Lung (tissue), 12 donors: Measurements from ENCODE around the gene FLOT1. TPM values are rescaled to one million over a fixed set of nuclear protein-coding genes. Genes with fewer than 3 reads are reported as not detected.

Source experiments
- ATAC-seq: fragments of 200-7000 bp; cut with Tn5 transposase; one replicate; pipeline ENCODE4 v1.9.1; 2020; ENCODE audit warnings: moderate number of reproducible peaks; ENCODE audit not compliant: insufficient read depth, low FRiP score
- DNase-seq, 3 donors: peaks; one replicate each; pipeline ENCODE4 v3.0.0-alpha.2; 2013 to 2017
- H3K27ac ChIP-seq, 2 donors: one replicate each; pipeline ENCODE4 v1.5.1; 2013; ENCODE audit warnings: mild to moderate bottlenecking in 2 of 2, moderate library complexity in 2 of 2, control low read depth in 1 of 2, inconsistent platforms in 1 of 2, low read depth in 1 of 2, low read length in 1 of 2
- H3K27me3 ChIP-seq, 3 donors: one replicate each; pipeline ENCODE4 v1.5.1; 2013; ENCODE audit warnings: low read length in 2 of 3; ENCODE audit not compliant: control insufficient read depth in 3 of 3, insufficient read depth in 3 of 3
- H3K36me3 ChIP-seq, 4 donors: one replicate each; pipeline ENCODE4 v1.5.1; 2013; ENCODE audit warnings: low read length in 4 of 4, mild to moderate bottlenecking in 1 of 4, moderate library complexity in 1 of 4; ENCODE audit not compliant: control insufficient read depth in 4 of 4, insufficient read depth in 4 of 4
- H3K4me1 ChIP-seq, 5 donors: one replicate each; pipeline ENCODE4 v1.5.1; 2013; ENCODE audit warnings: low read length in 5 of 5, mild to moderate bottlenecking in 2 of 5, moderate library complexity in 1 of 5; ENCODE audit not compliant: control insufficient read depth in 5 of 5, insufficient read depth in 5 of 5
- H3K4me3 ChIP-seq: one replicate; pipeline ENCODE4 v1.5.1; 2013; ENCODE audit warnings: mild to moderate bottlenecking, control low read depth, moderate library complexity
- H3K9ac ChIP-seq, 2 donors: one replicate each; pipeline ENCODE4 v1.5.1; 2013; ENCODE audit warnings: low read length in 2 of 2, control low read depth in 1 of 2; ENCODE audit not compliant: insufficient read depth in 1 of 2
- H3K9me3 ChIP-seq, 4 donors: one replicate each; pipeline ENCODE4 v1.5.1; 2013; ENCODE audit warnings: low read length in 3 of 4, mild to moderate bottlenecking in 1 of 4, moderate library complexity in 1 of 4; ENCODE audit not compliant: control insufficient read depth in 4 of 4, insufficient read depth in 3 of 4
- CTCF ChIP-seq: IDR thresholded peaks from 2 replicates; pipeline ENCODE4 v1.5.1; 2012; ENCODE audit warnings: mild to moderate bottlenecking; ENCODE audit errors: control extremely low read depth, extremely low read depth
- WGBS, 2 donors: extraction: QIAGEN DNeasy Blood & Tissue Kit; methylation state at CpG; one replicate each; pipeline ENCODE4 v1.1.7; 2013; 5-methylcytosine and 5-hydroxymethylcytosine counted together
- polyA plus RNA-seq, 2 donors: library from polyadenylated mRNA; stranded (reverse); fragments of 200-250 nt; gene quantifications; one replicate each; pipeline ENCODE4 v1.2.1, GENCODE V29; 2013
- total RNA-seq, 2 donors: library from RNA; depleted of rRNA in 1 of 2; stranded (reverse); fragments of >200 nt in 1 of 2; gene quantifications; one replicate each; pipeline ENCODE4 v1.2.1, GENCODE V29; 2014 to 2021
- donor health status: control.
- donor health status: control.
- donor health status: Bipolar disorder and iron deficiency.
- donor health status: healthy.
- donor health status: DM: yes; HTN: yes; CAD: no.

The FLOT1 gene
- total and polyA plus RNA-seq, 4 donors, result 88.0 to 474 (median 188) TPM

GRCh38 chr6:30690403-30691207, 51.9 kb downstream of the FLOT1 start, which contains the start of gene NRM:
TSS of gene NRM (minus strand) at chr6:30690984. CDS start at chr6:30690974, 10 bp downstream.
- H3K36me3 ChIP-seq, result peaks cover 0 to 2% (median under 1%) of the 10 kb centered on the region in 4 donors
- TF ChIP-seq CTCF, result no peak
- H3K4me3 ChIP-seq, result peak within 1 kb of the TSS; percentile 50
- peak within 1 kb of the TSS in 1 of 2 donors; percentile 84 for H3K9ac ChIP-seq
- H3K9me3 ChIP-seq, result no peaks in the 10 kb centered on the region
- ATAC-seq, result peak; percentile 45
- WGBS, 2 donors, result 1% methylated on average over 34 to 40 of the region's 40 CpGs
- H3K27me3 ChIP-seq, result no peaks in the 10 kb centered on the region
- H3K27ac ChIP-seq, result peak within 1 kb of the TSS; percentile 81 to 82
- peaks cover 0 to 43% (median 18%) of the 10 kb centered on the region in 5 donors for H3K4me1 ChIP-seq
- peak; percentile 94 to 95 (median 94) for DNase-seq

GRCh38 chr6:30689985-30690384, 52.5 kb downstream of the FLOT1 start:
- WGBS, 2 donors, result 22 to 36% methylated on average over 4 of the region's 4 CpGs
- no peaks in the 10 kb centered on the region for H3K9me3 ChIP-seq
- DNase-seq (no peak), ATAC-seq (no peak)
- no peaks in the 10 kb centered on the region for H3K27me3 ChIP-seq
- H3K4me1 ChIP-seq, result peaks cover 0 to 50% (median 21%) of the 10 kb centered on the region in 5 donors
- peak overlapping the region; percentile 19 for H3K4me3 ChIP-seq
- peak overlapping the region in 1 of 2 donors; percentile 71 for H3K9ac ChIP-seq
- TF ChIP-seq CTCF, result no peak
- H3K36me3 ChIP-seq, result peaks cover 0 to 7% (median 1%) of the 10 kb centered on the region in 4 donors
- H3K27ac ChIP-seq, result peak overlapping the region; percentile 81 to 82

- no peaks in the 10 kb centered on the region for H3K27me3 ChIP-seq
- 91 to 95% methylated on average over 11 of the region's 11 CpGs for WGBS, 2 donors
- peak overlapping the region in 1 of 2 donors; percentile 98 for H3K27ac ChIP-seq
- peaks cover 0 to 9% (median 2%) of the 10 kb centered on the region in 4 donors for H3K36me3 ChIP-seq
- H3K4me1 ChIP-seq, result peaks cover 0 to 55% (median 24%) of the 10 kb centered on the region in 5 donors
- ATAC-seq (no peak), DNase-seq (no peak)
- no peak overlapping the region for H3K9ac ChIP-seq
- no peaks in the 10 kb centered on the region for H3K9me3 ChIP-seq
- no peak for TF ChIP-seq CTCF
- no peak overlapping the region for H3K4me3 ChIP-seq
Measured at GRCh38 chr6:30689022-30689865, 53.2 kb downstream of the FLOT1 start.
